NT2/D1 (cell line): Measurements from ENCODE around the gene WDR88.
"Not testable (repeated sequence)": the region's sequence is repeated elsewhere in the genome, so short reads cannot be mapped to it uniquely, and the experiment has no call there.

Experiments used
- DNase-seq: peaks from one replicate; pipeline ENCODE4 v3.0.0-alpha.2; 2011; ENCODE audit warnings: low read depth, low spot score
- H3K27me3 ChIP-seq: 2 replicates; pipeline ENCODE4 v1.6.0; 2011; ENCODE audit warnings: mild to moderate bottlenecking; ENCODE audit not compliant: insufficient read length, insufficient read depth
- H3K36me3 ChIP-seq: 2 replicates; pipeline ENCODE4 v1.6.1; 2011; ENCODE audit warnings: mild to moderate bottlenecking, low read length, mixed read lengths; ENCODE audit not compliant: insufficient read depth, insufficient read length
- H3K4me1 ChIP-seq: 2 replicates; pipeline ENCODE4 v1.5.1; 2011; ENCODE audit not compliant: insufficient read depth, insufficient read length
- H3K4me3 ChIP-seq: 2 replicates; pipeline ENCODE4 v1.5.1; 2011; ENCODE audit warnings: low read depth; ENCODE audit not compliant: insufficient read length
- H3K9ac ChIP-seq: 2 replicates; pipeline ENCODE4 v1.6.0; 2011; ENCODE audit warnings: low read depth; ENCODE audit not compliant: insufficient read length
- H3K9me3 ChIP-seq: 2 replicates; pipeline ENCODE4 v1.5.1; 2011; ENCODE audit warnings: mild to moderate bottlenecking, low read length; ENCODE audit not compliant: insufficient read depth
- SUZ12 ChIP-seq: IDR thresholded peaks from 2 replicates; pipeline ENCODE4 v1.6.1; 2011; ENCODE audit not compliant: insufficient read length, insufficient read depth; ENCODE audit errors: extremely low read depth
- YY1 ChIP-seq: IDR thresholded peaks from 2 replicates; pipeline ENCODE4 v1.6.1; 2011; ENCODE audit not compliant: insufficient read length, insufficient read depth
- ZNF274 ChIP-seq: IDR thresholded peaks from 2 replicates; pipeline ENCODE4 v1.6.1; 2011; ENCODE audit warnings: mild to moderate bottlenecking, low read depth, low read length

The WDR88 gene

DNA sequence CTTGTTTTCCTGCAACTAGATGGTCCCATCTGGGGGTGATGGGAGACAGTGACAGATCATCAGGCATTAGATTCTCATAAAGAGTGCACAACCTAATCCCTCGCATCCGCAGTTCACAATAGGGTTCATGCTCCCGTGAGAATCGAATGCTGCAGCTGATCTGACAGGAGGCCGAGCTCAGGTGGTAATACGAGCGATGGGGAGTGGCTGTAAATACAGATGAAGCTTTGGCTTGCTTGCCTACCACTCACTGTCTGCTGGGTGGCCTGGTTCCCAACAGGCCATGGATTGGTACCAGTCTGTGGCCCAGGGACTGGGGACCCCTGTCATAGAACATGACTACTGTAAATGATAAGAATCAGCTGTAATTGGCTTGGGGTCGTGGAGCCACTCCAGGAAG, 28.0 kb downstream of the WDR88 start:
- no peak overlapping the region for H3K9ac ChIP-seq
- no peak overlapping the region for H3K4me3 ChIP-seq
- H3K36me3 ChIP-seq: no peaks in the 10 kb centered on the region
- no peaks in the 10 kb centered on the region for H3K27me3 ChIP-seq
- H3K4me1 ChIP-seq: no peaks in the 10 kb centered on the region
- H3K9me3 ChIP-seq: no peaks in the 10 kb centered on the region
- DNase-seq: no peak
- TF ChIP-seq ZNF274: no peak
- no peak for TF ChIP-seq SUZ12
- TF ChIP-seq YY1: no peak

DNA sequence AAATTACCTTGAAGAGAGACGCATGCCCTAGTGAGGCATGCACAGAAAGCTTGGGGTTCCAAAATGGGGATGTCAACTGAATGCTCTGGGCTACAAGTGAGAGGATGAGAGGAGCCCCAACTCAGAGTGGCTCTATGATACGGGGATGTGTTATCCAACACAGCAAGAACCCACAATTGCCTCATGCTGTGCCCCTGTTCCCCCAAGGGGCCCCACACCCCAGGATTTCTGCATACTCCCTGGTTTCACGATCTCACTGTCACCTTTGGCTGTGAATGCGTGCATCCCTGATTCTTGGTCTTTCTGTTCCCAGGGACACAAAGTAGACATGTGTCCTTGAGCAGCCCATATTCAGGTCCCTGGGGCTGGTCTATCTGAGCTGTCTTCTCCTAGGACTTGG, 29.3 kb downstream of the WDR88 start:
- no peak for DNase-seq
- no peaks in the 10 kb centered on the region for H3K9me3 ChIP-seq
- H3K27me3 ChIP-seq: no peaks in the 10 kb centered on the region
- TF ChIP-seq ZNF274 (no peak), YY1 (no peak), SUZ12 (no peak)
- H3K4me3 ChIP-seq: no peak overlapping the region
- H3K36me3 ChIP-seq: no peaks in the 10 kb centered on the region
- no peaks in the 10 kb centered on the region for H3K4me1 ChIP-seq
- no peak overlapping the region for H3K9ac ChIP-seq

DNA sequence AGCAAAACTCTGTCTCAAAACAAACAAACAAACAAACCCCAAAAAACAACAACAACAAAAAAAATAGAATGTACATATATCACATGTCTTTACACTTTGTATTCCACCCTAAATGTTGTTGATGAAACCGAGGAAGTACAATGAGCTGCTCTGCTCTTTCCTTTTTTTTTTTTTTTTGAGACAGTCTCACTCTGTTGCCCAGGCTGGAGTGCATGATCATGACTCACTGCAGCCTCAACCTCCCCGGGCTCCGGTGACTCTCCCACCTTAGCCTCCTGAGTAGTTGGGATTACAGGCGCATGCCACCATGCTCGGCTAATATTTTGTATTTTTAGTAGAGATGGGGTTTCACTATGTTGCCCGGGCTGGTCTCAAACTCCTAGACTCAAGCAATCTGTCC, 31.6 kb downstream of the WDR88 start:
- H3K9me3 ChIP-seq: no peaks in the 10 kb centered on the region
- no peak for TF ChIP-seq ZNF274
- TF ChIP-seq SUZ12: no peak
- TF ChIP-seq YY1: no peak

DNA sequence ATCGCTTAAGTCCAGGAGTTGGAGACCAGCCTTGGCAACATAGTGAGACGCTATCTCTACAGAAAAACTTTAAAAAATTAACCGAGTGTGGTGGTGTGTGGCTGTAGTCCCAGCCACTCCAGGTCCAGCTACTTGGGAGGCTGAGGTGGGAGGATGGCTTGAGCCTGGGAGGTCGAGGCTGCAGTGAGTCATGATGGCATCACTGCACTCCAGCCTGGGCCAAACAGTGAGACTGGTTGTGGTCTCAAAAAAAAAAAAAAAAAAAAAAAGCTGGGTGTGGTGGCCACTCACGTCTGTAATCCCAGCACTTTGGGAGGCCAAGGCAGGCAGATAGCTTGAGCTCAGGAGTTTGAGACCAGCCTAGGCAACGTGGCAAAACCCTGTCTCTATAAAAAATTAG, 34.1 kb downstream of the WDR88 start:
- H3K27me3 ChIP-seq, H3K9me3 ChIP-seq, H3K4me1 ChIP-seq, H3K9ac ChIP-seq, H3K36me3 ChIP-seq, H3K4me3 ChIP-seq, DNase-seq: not testable (repeated sequence)

More for the DNA sequence above, 31.6 kb downstream of the WDR88 start:
- H3K9ac ChIP-seq: no peak overlapping the region
- no peaks in the 10 kb centered on the region for H3K27me3 ChIP-seq
- DNase-seq: no peak
- no peaks in the 10 kb centered on the region for H3K4me1 ChIP-seq
- H3K36me3 ChIP-seq: no peaks in the 10 kb centered on the region
- no peak overlapping the region for H3K4me3 ChIP-seq

DNA sequence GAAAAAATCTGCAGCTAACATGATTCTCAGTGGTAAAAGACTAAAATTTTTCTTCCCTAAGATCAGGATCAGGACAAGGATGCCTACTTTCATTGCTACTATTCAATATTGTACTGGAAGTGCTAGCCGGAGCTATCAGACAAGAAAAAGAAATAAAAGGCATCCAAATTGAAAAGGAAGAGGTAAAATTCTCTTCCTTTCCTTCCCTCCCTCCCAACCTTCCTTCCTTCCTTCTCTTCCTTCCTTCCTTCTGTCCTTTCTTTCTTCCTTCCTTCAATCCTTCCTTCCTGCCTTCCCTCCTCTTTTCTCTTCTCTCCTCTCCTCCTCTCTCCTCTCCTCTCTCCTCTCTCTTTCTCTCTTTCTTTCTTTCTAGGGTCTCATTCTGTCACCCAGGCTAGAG, 35.5 kb downstream of the WDR88 start:
- Histone ChIP-seq H3K9me3 (no peaks in the 10 kb centered on the region; the same call in 1 of the 2 replicates), H3K9ac (no peak overlapping the region), H3K4me1 (no peaks in the 10 kb centered on the region), H3K27me3 (no peaks in the 10 kb centered on the region), H3K36me3 (no peaks in the 10 kb centered on the region), H3K4me3 (no peak overlapping the region)
- DNase-seq: no peak
- TF ChIP-seq SUZ12 (no peak), YY1 (no peak), ZNF274 (no peak)

DNA sequence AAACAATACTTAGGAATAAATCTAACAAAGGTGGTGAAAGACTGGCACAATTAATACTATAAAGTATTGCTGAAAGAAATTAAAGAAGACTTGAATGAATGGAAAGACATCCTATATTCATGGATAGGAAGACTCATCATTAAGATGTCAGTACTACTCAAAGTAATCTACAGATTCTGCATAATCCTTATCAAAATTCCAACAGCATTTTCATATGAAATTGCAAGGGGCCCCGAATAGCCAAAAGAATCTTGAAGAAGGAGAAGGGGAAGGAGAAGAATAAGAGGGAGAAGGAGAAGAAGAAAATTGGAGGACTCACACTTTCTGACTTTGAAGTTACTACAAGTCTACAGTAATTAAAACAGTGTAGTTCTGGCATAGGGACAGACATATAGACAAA, 36.6 kb downstream of the WDR88 start:
- no peak for DNase-seq
- no peaks in the 10 kb centered on the region for H3K27me3 ChIP-seq
- TF ChIP-seq ZNF274: no peak
- no peak for TF ChIP-seq SUZ12
- TF ChIP-seq YY1: no peak

DNA sequence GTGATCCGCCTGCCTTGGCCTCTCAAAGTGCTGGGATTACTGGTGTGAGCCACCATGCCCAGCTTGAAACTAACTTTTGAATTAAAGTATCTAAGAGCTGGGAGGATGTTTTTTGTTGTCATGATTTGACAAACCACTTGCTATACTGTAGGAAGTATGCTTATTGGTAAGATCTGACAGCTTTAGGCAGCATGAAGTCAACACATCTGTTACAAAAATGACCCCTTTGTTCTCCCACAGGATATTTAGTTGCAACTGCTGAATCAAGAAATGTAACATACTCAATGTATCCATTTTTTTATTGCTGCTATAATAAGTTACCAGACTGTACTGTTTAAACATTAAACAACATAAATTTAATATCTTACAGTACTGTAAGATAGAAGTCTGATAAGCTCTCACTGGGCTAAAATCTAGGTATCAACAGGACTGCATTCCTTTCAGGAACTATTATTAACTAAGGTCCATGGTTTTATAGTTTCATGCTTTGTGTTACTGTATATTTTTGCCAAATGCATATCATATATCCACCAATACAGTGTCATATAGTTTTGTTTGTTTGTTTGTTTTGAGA, 39.4 kb downstream of the WDR88 start:
- no peaks in the 10 kb centered on the region; the same call in 1 of the 2 replicates for H3K9me3 ChIP-seq
- H3K4me3 ChIP-seq: no peak overlapping the region
- no peaks in the 10 kb centered on the region for H3K27me3 ChIP-seq
- TF ChIP-seq SUZ12: no peak
- no peak for TF ChIP-seq YY1
- TF ChIP-seq ZNF274: no peak
- H3K4me1 ChIP-seq: peaks cover 10% of the 10 kb centered on the region
- no peak overlapping the region for H3K9ac ChIP-seq
- H3K36me3 ChIP-seq: peaks cover 8% of the 10 kb centered on the region
- DNase-seq: no peak

More for the DNA sequence above, 36.6 kb downstream of the WDR88 start:
- no peak overlapping the region for H3K4me3 ChIP-seq
- H3K9ac ChIP-seq: no peak overlapping the region
- H3K4me1 ChIP-seq: peaks cover 2% of the 10 kb centered on the region
- H3K36me3 ChIP-seq: peaks cover 4% of the 10 kb centered on the region
- H3K9me3 ChIP-seq: no peaks in the 10 kb centered on the region; the same call in 1 of the 2 replicates

DNA sequence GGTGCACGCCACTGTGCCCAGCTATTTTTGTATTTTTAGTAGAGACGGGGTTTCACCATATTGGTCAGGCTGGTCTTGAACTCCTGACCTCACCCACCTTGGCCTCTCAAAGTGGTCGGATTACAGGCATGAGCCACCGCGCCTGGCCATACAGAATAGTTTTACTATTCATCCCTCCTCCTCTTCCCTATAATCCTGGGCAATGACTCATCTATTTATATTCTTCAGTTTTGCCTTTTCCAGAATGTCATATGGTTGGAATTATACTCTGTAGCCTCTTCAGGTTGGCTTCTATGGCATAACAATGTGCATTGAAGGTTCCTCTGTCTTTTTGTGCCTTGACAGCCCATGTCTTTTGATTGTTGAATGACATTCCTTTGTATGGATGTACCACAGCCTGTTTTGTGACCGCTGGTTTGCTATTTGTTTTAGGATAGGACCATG, 40.0 kb downstream of the WDR88 start:
- Histone ChIP-seq H3K9me3 (no peaks in the 10 kb centered on the region; the same call in 1 of the 2 replicates), H3K36me3 (peaks cover 8% of the 10 kb centered on the region), H3K4me3 (no peak overlapping the region), H3K27me3 (no peaks in the 10 kb centered on the region), H3K4me1 (peaks cover 10% of the 10 kb centered on the region), H3K9ac (no peak overlapping the region)
- no peak for DNase-seq
- TF ChIP-seq YY1 (no peak), SUZ12 (no peak), ZNF274 (no peak)
